ENCODE data around the gene SIPA1L3.

SIPA1L3 gene

GRCh38 chr19:38105574-38105973 lies 198.6 kb downstream of the SIPA1L3 start:
- no peak for TF ChIP-seq ZNF8 (CRISPR knock-in tag; IDR thresholded peaks at IDR 0.05)

GRCh38 chr19:38107129-38107528 lies 200.1 kb downstream of the SIPA1L3 start:
- ATAC-seq: no peak
- TF ChIP-seq TSHZ2 (CRISPR knock-in tag; IDR thresholded peaks at IDR 0.05): no peak
- TF ChIP-seq CSDC2 (CRISPR knock-in tag; IDR thresholded peaks at IDR 0.05): no peak
- no peak for TF ChIP-seq ARNTL (CRISPR knock-in tag; IDR thresholded peaks at IDR 0.05; ENCODE audit: borderline replicate concordance, low read depth)
- no peak for TF ChIP-seq ZNF565 (CRISPR knock-in tag; conservative IDR thresholded peaks at IDR 0.05; ENCODE audit: low read depth)
- TF ChIP-seq ZNF70 (CRISPR knock-in tag; IDR thresholded peaks at IDR 0.05): no peak
- no peak for TF ChIP-seq OSR1 (CRISPR knock-in tag; IDR thresholded peaks at IDR 0.05)
- TF ChIP-seq CSRNP3 (CRISPR knock-in tag; IDR thresholded peaks at IDR 0.05): no peak
- TF ChIP-seq ZFP3 (CRISPR knock-in tag; IDR thresholded peaks at IDR 0.05): no peak
- TF ChIP-seq RARB (CRISPR knock-in tag; IDR thresholded peaks at IDR 0.05): no peak
- no peak for TF ChIP-seq ZNF8 (CRISPR knock-in tag; IDR thresholded peaks at IDR 0.05)
- TF ChIP-seq TOX (CRISPR knock-in tag; IDR thresholded peaks at IDR 0.05; ENCODE audit: borderline replicate concordance): no peak
- no peak for TF ChIP-seq GLIS3 (CRISPR knock-in tag; IDR thresholded peaks at IDR 0.05)
- no peak for TF ChIP-seq SNAI2 (CRISPR knock-in tag; IDR thresholded peaks at IDR 0.05)
- TF ChIP-seq ISL1 (CRISPR knock-in tag; IDR thresholded peaks at IDR 0.05): no peak
- TF ChIP-seq ZFP30 (CRISPR knock-in tag; IDR thresholded peaks at IDR 0.05): no peak
- no peak for TF ChIP-seq ZC3H10 (CRISPR knock-in tag; IDR thresholded peaks at IDR 0.05)
- TF ChIP-seq TCF4 (CRISPR knock-in tag; IDR thresholded peaks at IDR 0.05; ENCODE audit: borderline replicate concordance): no peak
- TF ChIP-seq, protein P1, sequence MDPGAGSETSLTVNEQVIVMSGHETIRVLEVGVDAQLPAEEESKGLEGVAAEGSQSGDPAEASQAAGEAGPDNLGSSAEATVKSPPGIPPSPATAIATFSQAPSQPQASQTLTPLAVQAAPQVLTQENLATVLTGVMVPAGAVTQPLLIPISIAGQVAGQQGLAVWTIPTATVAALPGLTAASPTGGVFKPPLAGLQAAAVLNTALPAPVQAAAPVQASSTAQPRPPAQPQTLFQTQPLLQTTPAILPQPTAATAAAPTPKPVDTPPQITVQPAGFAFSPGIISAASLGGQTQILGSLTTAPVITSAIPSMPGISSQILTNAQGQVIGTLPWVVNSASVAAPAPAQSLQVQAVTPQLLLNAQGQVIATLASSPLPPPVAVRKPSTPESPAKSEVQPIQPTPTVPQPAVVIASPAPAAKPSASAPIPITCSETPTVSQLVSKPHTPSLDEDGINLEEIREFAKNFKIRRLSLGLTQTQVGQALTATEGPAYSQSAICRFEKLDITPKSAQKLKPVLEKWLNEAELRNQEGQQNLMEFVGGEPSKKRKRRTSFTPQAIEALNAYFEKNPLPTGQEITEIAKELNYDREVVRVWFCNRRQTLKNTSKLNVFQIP (CRISPR knock-in tag; IDR thresholded peaks at IDR 0.05; ENCODE audit: borderline replicate concordance, low read depth): no peak

More at GRCh38 chr19:38105574-38105973, 198.6 kb downstream of the SIPA1L3 start:
- no peak for ATAC-seq

- ATAC-seq: no peak
- TF ChIP-seq ESRRG (CRISPR knock-in tag; IDR thresholded peaks at IDR 0.05): no peak
- no peak for TF ChIP-seq RARB (CRISPR knock-in tag; IDR thresholded peaks at IDR 0.05)
- TF ChIP-seq ZNF70 (CRISPR knock-in tag; IDR thresholded peaks at IDR 0.05): no peak
- no peak for TF ChIP-seq CSDC2 (CRISPR knock-in tag; IDR thresholded peaks at IDR 0.05)
- TF ChIP-seq CREB5 (CRISPR knock-in tag; IDR thresholded peaks at IDR 0.05; ENCODE audit: low read depth): no peak
- TF ChIP-seq CSRNP3 (CRISPR knock-in tag; IDR thresholded peaks at IDR 0.05): no peak
- no peak for TF ChIP-seq TCF4 (CRISPR knock-in tag; IDR thresholded peaks at IDR 0.05; ENCODE audit: borderline replicate concordance)
- no peak for TF ChIP-seq ZNF8 (CRISPR knock-in tag; IDR thresholded peaks at IDR 0.05)
- no peak for TF ChIP-seq ARNTL (CRISPR knock-in tag; IDR thresholded peaks at IDR 0.05; ENCODE audit: borderline replicate concordance, low read depth)
- no peak for TF ChIP-seq ZC3H10 (CRISPR knock-in tag; IDR thresholded peaks at IDR 0.05)
- TF ChIP-seq TSHZ2 (CRISPR knock-in tag; IDR thresholded peaks at IDR 0.05): no peak
- TF ChIP-seq TOX (CRISPR knock-in tag; IDR thresholded peaks at IDR 0.05; ENCODE audit: borderline replicate concordance): no peak
- TF ChIP-seq PATZ1 (CRISPR knock-in tag; IDR thresholded peaks at IDR 0.05; ENCODE audit: borderline replicate concordance): no peak
Observed at GRCh38 chr19:38111898-38112297, 204.9 kb downstream of the SIPA1L3 start.
